ENCODE data around the gene LDLRAD3.

Gene LDLRAD3

DNA sequence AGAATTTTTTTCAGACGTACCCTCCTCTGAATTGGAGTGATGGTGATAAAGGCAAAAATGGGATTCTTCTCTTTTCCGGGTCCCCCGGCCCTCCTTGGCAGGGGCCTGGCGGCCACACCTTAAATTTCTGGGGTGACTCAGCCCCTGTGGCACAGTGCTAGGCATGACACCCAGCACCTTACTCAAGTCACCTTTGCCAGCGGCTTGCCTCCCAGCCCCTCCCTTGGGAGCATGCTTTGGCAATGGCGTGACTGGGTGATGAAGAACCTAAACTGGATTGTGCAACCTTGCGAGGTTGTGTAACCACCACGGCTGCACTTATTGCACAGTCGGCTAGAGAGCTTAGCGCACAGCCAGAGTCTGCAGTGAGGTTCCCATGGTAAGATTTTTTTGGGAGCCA is 16.2 kb upstream of the LDLRAD3 start:
- no peak for DNase-seq (ENCODE audit: low spot score)

DNA sequence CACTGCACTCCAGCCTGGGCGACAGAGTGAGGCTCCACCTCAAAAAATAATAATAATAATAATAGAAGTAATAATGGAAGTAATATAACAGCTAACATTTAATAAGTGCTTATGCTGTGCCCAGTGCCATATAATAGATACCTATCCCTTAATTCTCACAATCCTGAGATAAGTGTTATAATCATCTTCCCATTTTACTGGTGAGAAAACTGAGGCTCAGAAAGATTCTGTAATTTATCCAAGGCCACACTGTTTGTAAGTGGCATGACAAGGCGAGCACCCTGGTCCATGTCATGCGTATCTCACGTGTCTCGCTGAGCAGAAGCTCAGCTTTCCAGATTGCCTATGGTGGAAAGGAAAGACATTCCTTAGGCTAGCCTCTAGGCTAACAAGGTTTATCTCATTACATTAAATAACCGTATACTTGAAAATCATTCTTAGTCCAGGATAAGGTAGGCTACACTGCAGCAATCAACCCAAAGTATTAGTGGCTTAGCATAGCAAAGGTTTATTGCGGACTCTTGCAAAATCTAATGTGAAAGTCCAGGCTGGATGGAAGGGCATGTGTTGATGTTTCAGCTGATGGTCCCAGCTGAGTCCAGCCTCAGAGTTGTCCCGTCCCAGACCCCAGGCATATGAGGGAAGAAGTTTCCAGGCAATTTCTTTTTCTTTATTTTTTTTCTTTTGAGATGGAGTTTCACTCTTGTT is 15.0 kb upstream of the LDLRAD3 start:
- no peak for DNase-seq (ENCODE audit: low spot score)

DNA sequence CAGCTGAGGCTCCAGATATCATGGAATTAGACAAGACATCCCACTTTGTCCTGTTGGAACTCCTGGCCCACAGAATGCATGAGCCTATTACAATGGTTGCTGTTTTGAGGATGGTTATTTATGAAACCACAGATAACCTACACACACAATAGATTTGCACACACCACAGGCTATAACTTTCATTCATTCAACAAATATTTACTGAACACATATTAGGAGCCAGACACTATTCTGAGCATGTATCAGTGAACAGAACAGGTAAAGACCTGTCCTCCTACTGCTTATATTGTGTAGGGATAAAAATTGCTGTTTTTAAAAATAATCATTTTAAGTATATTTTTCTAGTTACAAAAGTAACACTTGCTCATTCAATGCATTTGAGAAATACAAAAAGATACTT is 13.4 kb upstream of the LDLRAD3 start:
- DNase-seq (ENCODE audit: low spot score): no peak

DNA sequence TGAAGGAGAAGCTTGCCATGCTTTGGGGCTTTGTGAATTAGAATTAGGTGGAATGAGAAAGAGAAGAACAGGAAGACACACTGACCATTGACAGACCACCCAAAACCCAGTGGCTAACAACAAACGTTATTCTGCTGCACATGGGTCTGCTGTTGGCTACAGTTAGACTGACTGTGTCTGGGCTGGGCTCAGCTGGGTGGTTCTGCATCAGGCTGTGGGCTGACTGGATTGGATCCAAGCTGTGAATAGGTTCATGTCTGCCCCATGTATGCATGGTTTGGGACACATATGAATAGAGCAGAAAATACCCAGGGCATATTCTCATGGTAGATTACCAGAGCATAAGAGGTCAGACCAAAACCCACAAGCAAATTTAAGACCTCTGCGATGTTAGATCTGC is 11.7 kb upstream of the LDLRAD3 start:
- no peak for DNase-seq (ENCODE audit: low spot score)

DNA sequence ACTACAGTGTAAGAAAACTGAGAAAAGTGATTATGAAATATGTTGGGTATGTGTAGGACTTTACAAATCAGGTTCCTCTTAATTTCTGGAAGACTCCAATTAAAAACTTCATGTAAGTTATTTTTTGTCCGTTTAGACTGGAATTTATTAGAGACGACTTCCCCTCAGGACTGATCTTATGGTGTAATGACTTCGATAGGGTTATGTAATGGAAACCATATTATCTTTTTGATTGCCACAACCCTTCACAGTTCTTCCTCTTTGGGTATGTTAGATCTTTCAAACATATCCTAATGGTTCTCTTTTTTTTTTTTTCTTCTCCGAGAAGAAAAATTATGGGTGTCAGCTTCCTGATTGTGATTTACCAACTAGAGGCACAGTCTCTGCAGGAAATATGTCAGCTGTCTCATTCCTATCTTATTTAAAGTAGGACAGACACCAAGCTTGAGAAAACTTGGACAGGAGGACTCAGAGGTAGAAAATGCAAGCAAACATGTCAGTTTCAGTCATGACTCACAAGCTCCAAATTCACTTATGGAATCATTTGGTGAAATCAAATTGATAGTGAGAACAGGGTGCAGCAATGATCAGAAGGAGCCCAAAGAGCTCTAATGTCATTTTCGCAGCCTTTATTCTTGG is 11.1 kb upstream of the LDLRAD3 start:
- no peak for DNase-seq (ENCODE audit: low spot score)

DNA sequence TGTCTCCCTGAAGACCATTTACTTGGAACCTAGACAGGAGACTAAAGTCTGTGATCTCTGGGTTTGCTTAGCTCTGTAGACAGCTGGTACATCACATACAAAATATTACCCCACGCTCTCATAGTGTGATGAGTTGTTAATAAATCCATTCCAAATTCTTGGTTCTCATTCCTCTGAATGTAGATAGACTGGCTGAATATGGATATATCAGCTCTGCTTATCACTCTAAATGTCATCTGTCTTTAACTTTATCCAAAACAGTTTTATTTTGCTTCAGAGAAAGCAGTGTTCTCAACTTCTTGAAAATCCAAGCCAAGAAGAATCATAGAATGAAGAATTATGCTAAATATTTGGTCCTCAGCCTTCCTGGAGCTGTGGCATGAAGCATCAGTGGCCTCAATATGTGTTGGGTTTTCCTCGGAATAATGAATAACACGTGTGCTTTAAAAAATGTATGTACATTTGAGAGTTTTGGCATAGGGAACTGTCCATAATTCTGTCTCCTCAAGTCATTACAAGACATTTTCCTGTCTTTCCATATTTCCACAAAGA is 10.5 kb upstream of the LDLRAD3 start:
- DNase-seq (ENCODE audit: low spot score): no peak

DNA sequence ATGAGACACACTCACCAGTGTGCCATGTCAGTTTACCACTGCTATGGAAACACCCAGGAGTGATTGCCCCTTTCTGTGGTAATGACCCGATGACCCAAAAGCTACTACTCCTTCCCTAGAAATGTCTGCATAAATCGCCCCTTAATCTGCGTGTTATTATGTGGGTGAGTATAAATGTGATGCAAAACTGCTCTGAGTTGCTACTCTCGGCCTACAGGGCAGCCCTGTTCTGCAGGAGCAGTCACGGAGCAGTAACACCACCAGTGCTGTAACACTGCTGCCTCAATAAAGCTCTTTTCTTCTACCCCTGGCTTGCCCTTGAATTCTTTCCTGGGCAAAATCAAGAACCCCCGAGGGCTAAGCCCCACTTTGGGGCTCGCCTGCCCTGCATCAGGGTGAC is 9.6 kb upstream of the LDLRAD3 start:
- DNase-seq (ENCODE audit: low spot score): no peak

DNA sequence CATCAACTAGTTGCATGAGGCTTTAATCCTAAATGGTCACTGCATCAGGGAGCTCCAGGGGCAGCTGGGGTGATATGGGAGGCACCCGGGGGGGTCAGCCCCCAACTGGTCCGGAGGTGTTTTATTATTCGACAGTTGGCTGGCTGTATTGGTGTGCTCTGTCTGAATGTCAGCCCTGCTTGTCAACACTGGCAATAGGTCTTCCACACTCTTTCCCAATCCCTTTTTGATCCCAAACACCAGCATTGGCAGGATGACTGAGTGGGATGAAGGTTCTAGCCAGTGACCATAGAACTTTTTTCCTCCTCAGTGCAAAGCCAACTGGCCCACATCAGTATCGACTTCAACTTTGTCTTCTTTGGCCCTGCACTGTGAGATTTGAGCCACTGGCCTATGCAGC is 8.9 kb upstream of the LDLRAD3 start:
- DNase-seq (ENCODE audit: low spot score): no peak

DNA sequence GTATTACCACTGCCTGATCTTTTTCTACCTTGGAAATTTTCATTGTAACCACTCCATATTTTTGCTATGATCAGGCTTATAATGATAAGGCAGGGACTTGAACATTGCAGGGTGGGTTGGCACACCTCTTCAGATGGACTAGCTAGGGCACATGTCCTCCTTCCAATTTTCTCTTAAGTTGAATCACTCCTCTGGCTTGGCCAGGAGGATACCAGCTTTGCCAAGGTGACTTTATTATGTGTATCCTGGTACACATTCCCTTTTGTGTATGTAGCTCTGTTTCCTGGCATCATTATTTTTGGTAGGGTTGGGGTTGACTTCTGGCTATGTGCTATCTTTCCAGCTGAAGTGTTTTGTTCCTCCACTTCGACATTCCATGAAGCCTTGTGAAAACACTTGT is 8.5 kb upstream of the LDLRAD3 start:
- DNase-seq (ENCODE audit: low spot score): no peak

DNA sequence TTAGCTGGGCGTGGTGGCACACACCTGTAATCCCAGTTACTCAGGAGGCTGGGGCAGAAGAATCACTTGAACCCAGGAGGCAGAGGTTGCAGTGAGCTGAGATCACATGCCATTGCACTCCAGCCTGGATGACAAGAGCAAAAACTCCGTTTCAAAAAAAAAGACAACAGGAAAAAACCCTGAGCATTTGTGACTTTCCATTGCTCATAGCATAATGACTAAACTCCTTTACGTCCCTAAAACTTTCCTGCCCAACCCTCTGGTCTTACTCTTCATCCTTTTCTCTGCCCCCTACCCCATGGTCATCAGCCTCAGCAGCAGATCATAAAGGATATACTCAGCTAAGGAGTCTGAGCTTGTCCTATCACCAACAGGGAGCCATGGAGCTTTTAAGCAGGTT is 6.8 kb upstream of the LDLRAD3 start:
- DNase-seq (ENCODE audit: low spot score): no peak

DNA sequence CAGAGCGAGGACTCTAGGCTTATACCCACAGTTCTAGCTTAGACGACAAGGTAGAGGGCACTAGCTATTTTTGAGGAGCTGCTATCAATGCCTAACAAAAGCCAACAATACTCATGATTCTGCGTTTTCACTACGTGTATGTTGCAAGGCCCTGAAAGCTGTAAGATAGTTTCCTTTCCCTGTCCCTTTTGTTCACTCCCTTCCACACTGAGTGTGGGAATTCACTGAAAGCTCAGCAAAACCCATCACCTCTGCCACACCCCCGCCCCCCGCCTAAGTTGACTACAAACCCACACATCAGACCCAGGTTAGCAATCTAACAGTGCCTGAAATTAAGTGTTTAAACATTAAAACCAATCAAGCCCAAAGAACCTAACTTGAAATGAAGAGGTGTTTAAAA is 6.2 kb upstream of the LDLRAD3 start:
- no peak for DNase-seq (ENCODE audit: low spot score)

DNA sequence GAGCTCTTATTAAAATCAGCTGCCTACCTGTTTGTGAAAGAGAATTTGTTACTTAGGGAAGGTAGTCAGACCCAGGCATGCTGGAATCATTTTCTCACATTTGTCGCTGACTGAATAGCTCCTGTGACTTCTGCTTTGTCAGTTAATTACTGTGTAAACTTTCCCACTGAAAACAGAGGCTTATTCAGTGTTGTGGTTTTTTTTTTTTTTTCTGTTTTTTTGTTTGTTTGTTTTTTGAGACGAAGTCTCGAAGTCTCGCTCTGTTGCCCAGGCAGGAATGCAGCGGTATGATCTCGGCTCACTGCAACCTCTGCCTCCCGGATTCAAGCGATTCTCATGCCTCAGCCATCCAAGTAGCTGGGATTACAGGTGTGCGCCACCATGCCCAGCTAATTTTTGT is 5.6 kb upstream of the LDLRAD3 start:
- no peak for DNase-seq (ENCODE audit: low spot score)

DNA sequence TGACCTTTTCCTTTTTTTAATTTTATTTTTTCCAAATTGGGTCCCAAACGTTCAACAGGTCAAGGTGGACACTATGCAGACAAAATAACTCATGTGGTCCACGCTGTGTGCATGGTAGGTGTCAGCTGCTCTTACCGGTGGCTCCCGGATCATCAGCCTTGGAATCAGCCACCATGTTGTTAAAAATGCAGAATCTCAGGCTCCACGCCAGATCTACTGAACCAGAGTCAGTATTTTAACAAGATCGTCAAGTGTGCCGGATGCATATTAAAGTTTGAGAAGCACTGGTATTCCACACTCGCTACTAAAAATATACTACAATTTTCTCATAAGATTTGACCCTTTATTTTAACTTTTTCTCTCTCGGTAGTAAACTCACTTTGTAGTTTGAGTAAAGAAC is 553 bp upstream of the LDLRAD3 start:
- no peak for DNase-seq (ENCODE audit: low spot score)

DNA sequence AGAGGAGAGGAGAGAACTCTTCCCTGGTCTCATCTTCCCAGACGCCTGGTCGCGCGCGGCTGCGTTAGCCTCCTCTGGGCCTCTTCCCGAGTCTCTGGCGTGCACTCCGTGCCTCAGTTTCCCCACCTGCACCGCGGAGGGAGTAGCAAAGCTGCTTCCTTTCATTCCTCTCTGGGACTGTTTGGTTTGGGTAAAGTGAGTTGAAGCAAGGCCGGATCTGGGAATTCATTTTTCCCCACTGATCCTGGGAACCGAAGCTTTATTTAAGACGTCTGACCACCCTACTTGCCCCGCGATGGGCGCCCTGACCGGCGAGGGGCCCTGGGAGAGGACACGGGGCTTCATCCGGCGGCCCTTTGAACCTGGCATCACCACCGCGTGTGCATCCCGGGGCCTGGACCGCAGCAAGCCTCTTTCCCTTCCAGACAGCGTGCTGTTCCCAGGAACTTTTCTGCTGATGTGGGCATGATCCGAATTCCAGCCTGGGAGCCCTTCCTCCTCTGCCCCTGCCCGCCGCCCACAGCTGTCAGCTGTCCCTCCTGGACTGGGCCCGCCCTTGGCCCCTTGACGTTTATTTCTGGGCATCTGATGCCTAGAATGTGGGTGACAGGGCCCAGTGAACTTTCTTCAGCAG is 758 bp downstream of the LDLRAD3 start:
- DNase-seq (ENCODE audit: low spot score): no peak

DNA sequence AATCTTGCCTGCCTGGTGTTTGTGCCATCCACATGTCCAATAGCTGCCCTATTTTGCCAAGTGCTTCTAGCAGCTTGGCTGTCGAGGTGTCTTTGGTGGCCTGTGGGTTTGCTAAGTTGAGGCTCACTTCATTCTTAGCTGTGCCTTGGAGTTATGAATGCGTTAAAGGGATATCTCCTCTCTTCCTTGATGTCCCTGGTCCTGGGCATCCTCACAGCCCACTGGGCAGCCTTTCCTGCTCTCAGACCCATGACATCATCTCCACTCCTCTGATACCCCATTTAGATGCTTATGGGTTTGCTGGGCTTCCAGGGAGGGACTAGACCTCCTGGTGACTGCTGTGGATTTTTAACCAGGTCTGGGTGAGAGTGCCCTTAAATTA is 1.3 kb downstream of the LDLRAD3 start:
- DNase-seq (ENCODE audit: low spot score): no peak

DNA sequence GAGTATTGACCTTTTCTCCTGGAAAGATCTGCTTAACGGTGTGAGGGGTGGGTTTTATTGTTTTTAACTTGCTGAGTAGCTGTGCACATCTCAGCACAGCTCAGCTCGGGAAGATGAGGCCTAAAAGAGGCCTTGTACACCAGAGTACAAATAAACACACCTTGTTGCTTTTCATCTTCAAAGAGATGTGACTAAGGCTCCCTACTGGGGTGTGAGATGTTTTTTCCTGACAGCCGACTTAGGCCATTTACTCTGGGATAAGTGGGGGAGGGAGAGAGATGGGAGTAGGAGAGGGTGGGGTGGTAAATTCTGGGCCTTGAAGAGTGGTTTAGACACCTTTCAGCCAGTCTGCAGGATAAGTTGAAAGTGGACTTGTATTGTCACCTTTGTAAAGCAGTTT is 2.9 kb downstream of the LDLRAD3 start:
- DNase-seq (ENCODE audit: low spot score): no peak

DNA sequence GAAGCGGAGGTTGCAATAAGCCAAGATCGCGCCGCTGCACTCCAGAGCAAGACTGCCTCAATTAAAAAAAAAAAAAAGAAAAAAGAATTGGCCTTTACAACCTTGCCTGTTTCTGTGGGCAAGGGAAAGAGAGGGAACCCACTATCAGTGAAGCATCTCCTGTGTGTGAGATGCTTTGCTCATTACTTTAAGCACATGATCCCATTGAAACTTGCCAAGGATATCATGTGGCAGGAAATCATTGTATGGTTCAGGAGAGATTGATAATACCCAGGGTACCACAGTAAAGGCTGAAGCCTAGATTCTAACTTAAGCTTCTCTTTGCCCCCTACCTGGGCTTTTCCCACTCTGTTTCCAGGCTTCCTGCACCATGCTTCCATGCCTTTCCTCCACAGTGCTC is 3.6 kb downstream of the LDLRAD3 start:
- no peak for DNase-seq (ENCODE audit: low spot score)

DNA sequence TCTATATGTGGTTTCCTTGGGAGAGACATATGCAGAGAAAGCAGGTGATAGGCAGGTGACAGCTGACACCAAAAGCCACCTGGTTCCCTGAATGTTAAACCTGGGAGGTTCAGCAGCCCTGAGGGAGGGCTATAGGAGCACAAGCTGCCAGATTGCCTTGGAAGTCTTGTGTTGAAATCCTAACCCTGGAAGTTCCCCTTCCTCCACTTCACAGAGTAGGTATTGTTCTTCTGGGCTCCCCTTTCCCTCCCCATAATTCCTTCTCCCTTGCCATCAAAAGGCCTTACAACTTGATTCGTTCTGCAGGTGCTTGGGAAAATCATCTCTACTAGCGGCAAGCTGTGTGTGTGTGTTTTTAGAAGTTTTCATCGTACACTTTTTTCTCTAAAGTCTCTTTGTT is 5.4 kb downstream of the LDLRAD3 start:
- DNase-seq (ENCODE audit: low spot score): no peak

DNA sequence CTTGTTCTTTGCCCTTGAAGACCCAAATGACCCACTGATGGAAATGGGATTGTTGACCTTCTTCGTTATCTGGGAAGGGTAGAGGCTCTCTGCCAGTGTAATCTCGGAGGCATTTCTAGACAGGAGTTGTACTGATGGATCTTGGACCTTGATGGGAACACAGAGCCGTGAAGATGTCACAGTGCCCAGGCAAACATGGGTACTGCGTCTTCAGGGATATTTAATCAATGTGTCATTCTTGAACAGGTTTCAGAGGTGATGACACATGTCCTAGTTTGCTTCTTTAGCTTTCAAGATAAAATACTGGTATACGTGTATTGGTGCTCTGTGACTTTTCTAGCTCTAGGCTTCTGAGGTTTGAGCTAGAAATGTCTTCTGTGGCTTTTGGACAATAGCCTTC is 6.2 kb downstream of the LDLRAD3 start:
- DNase-seq (ENCODE audit: low spot score): no peak

DNA sequence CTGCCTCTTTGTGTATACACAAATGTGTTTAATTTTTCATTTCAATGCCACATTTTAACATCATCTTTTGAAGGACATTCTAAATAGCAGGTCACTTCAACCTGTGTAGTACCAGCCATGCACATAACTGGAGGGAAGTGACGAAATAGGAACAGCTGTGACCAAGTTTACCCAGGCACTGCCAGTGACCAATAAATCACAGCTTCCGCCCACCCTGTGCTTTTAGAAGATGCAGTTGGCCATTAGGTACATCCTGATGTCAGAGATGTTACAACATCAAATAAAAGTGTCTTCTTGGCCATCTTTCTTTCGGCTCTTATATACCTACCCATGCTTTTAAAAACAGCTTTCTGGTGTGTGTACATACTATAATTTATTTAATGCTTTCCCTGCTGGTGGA is 7.8 kb downstream of the LDLRAD3 start:
- DNase-seq (ENCODE audit: low spot score): no peak

DNA sequence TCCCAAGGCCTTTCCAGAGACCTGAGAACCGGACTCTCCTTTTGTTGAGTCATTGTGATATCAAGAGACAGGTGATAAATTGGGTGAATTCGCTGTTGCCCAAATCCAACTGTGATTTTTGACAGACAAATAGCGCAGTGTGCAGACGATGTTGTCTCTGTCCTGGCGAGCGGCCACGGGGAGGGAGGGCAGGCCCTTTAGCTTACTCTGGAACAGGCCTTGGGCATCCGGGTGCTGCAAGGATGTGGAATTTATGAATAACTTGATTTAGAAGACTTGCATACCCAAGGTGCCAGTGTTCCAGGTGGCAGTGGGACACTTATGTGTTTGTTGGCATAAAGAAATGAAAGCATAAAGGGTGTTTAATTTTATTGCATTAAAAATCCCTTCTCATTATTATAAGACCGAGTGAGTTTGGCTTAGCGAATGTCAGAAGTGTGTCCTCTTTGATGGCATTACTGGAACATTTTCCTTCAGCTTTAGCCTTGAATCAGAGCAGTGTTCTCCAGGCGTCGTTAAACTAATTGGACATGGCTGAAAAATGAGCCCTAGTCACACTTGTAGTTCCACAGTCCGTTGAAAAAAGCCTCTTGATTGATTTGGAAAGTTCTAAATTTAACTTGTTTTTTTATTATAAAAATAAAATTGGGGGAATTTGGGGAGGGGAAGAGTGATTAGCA is 9.4 kb downstream of the LDLRAD3 start:
- no peak for DNase-seq (ENCODE audit: low spot score)

DNA sequence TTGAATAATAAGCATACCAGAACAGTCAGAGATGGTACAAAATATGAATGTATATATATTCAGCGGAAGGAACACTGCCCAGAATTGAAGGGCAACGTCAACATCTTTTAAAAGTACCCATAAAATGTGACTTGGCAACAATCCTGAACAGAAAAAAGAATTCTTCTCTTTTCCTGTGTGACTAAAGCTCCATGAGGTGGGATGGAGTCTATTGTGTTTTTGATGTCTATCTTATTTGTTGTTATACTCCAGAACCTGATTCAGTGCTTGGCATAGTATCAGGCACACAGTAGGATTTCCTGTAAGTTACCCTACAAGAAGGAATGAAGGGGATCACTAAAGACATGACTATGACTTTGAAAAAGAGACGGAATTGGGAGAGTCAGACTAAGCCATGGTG is 10.3 kb downstream of the LDLRAD3 start:
- no peak for DNase-seq (ENCODE audit: low spot score)

DNA sequence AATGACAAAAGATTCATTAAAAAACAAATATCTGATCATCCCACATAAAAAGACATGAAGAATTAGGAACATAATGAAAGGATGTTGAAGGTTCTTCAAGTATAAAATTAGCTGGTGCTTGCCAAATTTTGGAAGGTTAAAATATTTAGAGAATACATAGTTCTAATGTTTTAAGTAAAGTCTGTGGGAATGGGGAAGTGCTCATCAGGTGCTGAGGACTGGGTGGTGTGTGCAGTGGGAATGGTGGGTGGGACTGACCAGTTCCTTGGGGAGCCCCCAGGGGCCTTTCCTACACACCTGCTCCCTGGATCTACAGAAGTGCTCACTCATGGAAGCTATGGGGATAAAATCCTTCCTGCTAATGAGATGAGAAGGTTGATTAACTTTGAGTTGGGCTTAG is 11.8 kb downstream of the LDLRAD3 start:
- no peak for DNase-seq (ENCODE audit: low spot score)

All from NAMALWA (cell line).